Caco-2 (cell line): ENCODE data around the gene SEC14L1. TPM values are rescaled to one million over a fixed set of nuclear protein-coding genes. Genes with fewer than 3 reads are reported as not detected.

Experiments
- BruUV-seq: library from RNA; stranded (reverse); fragments of 400-500 nt; replicated peaks from 2 replicates; lab custom pipeline; 2021; lab: Mats Ljungman, UMichigan
- CTCF ChIA-PET: fragments of 300-600 bp; sonication (Branson Sonifier 250); formaldehyde crosslinking; loops from one replicate; lab custom pipeline; 2022; ENCODE audit warnings: antibody characterized with exemption; lab: Charles Lee
- POLR2A ChIA-PET: fragments of 300-600 bp; sonication (Branson Sonifier 250); formaldehyde crosslinking; loops from one replicate; lab custom pipeline; 2022; ENCODE audit warnings: antibody characterized with exemption; lab: Charles Lee
- DNase-seq, 2 experiments: peaks; one replicate each; pipeline versions ENCODE4 v3.0.0 to v3.0.0-alpha.2; 2020 to 2022
- H3K27me3 ChIP-seq: replicated peaks from 2 replicates; pipeline ENCODE4 v1.6.0; 2011; ENCODE audit warnings: low read length; ENCODE audit not compliant: control insufficient read depth, insufficient read depth
- H3K36me3 ChIP-seq: 2 replicates; pipeline ENCODE4 v1.5.1; 2011; ENCODE audit warnings: low read length; ENCODE audit not compliant: control insufficient read depth, insufficient read depth
- H3K4me1 ChIP-seq: fragments of 250-450 bp; sonication (Bioruptor Pico); 2 replicates; pipeline ENCODE4 v1.5.1; 2020; ENCODE audit warnings: mild to moderate bottlenecking
- H3K4me3 ChIP-seq: 2 replicates; pipeline ENCODE4 v1.5.1; 2011; ENCODE audit warnings: low read depth, mild to moderate bottlenecking, control low read depth, low read length
- H3K9me3 ChIP-seq: fragments of 250-450 bp; sonication (Bioruptor Pico); 2 replicates; pipeline ENCODE4 v1.5.1; 2020; ENCODE audit warnings: mild to moderate bottlenecking, moderate library complexity
- H3K27ac Mint-ChIP-seq: one replicate; pipeline ENCODE4 v1.8.0; 2022; ENCODE audit warnings: mixed read lengths; ENCODE audit not compliant: unreplicated experiment
- H3K27me3 Mint-ChIP-seq: one replicate; pipeline ENCODE4 v1.8.0; 2022; ENCODE audit warnings: mixed read lengths; ENCODE audit not compliant: insufficient read depth, unreplicated experiment
- H3K36me3 Mint-ChIP-seq: one replicate; pipeline ENCODE4 v1.8.0; 2022; ENCODE audit warnings: mild to moderate bottlenecking, mixed read lengths; ENCODE audit not compliant: insufficient read depth, unreplicated experiment
- H3K4me1 Mint-ChIP-seq: one replicate; pipeline ENCODE4 v1.8.0; 2022; ENCODE audit warnings: low read depth, mixed read lengths; ENCODE audit not compliant: unreplicated experiment
- H3K4me3 Mint-ChIP-seq: one replicate; pipeline ENCODE4 v1.8.0; 2022; ENCODE audit warnings: mild to moderate bottlenecking, moderate library complexity, mixed read lengths; ENCODE audit not compliant: unreplicated experiment
- H3K9me3 Mint-ChIP-seq: one replicate; pipeline ENCODE4 v1.8.0; 2022; ENCODE audit warnings: mixed read lengths; ENCODE audit not compliant: unreplicated experiment
- CTCF ChIP-seq, 2 experiments: fragments of 200-600 bp in 1 of 2; IDR thresholded peaks; 1 replicate in 1 of 2; 2 replicates in 1 of 2; pipeline versions ENCODE4 v1.5.1 to v1.8.0; 2011 to 2022; ENCODE audit warnings: antibody characterized with exemption in 1 of 2, control low read depth in 1 of 2, inconsistent platforms in 1 of 2, low read depth in 1 of 2, low read length in 1 of 2, mild to moderate bottlenecking in 1 of 2, moderate library complexity in 1 of 2; ENCODE audit not compliant: insufficient read depth in 1 of 2, severe bottlenecking in 1 of 2, unreplicated experiment in 1 of 2
- intact Hi-C: fragments of 100-400 bp; cut with micrococcal nuclease; formaldehyde crosslinking; loops from one replicate; pipeline ENCODE4 v1.10.0; 2022; ENCODE audit not compliant: unreplicated experiment
- total RNA-seq: library from RNA; stranded (reverse); gene quantifications from 2 replicates; pipeline ENCODE4 v1.2.3, GENCODE V29; 2022

The SEC14L1 gene
- total RNA-seq, 1 experiment from 2014 or later: 92.0 TPM

- peaks cover 6% of the 10 kb centered on the region for H3K36me3 ChIP-seq
- H3K4me3 ChIP-seq: no peak overlapping the region
- peaks cover 8% of the 10 kb centered on the region for H3K4me1 Mint-ChIP-seq
- TF ChIP-seq CTCF (IDR thresholded peaks at IDR 0.05; ENCODE audit: insufficient read depth in 1 of 2, low read depth in 1 of 2, low read length in 1 of 2, severe bottlenecking in 1 of 2, unreplicated experiment in 1 of 2): no peak
- no peaks in the 10 kb centered on the region for H3K27me3 ChIP-seq
- H3K4me1 ChIP-seq: peaks cover 13% of the 10 kb centered on the region
- H3K9me3 ChIP-seq: no peaks in the 10 kb centered on the region
- ChIA-PET CTCF (no interaction called here), POLR2A (no interaction called here)
- H3K27ac Mint-ChIP-seq: no peak overlapping the region
- H3K9me3 Mint-ChIP-seq: no peaks in the 10 kb centered on the region
- intact Hi-C loops: no loop called here
- peaks cover 84% of the 10 kb centered on the region for H3K36me3 Mint-ChIP-seq
- DNase-seq: no peak
- no peak overlapping the region for H3K4me3 Mint-ChIP-seq
- H3K27me3 Mint-ChIP-seq: no peaks in the 10 kb centered on the region
- BruUV-seq: no TSS peak
Observed at GRCh38 chr17:77210331-77210730, 69.6 kb downstream of the SEC14L1 start.

DNA sequence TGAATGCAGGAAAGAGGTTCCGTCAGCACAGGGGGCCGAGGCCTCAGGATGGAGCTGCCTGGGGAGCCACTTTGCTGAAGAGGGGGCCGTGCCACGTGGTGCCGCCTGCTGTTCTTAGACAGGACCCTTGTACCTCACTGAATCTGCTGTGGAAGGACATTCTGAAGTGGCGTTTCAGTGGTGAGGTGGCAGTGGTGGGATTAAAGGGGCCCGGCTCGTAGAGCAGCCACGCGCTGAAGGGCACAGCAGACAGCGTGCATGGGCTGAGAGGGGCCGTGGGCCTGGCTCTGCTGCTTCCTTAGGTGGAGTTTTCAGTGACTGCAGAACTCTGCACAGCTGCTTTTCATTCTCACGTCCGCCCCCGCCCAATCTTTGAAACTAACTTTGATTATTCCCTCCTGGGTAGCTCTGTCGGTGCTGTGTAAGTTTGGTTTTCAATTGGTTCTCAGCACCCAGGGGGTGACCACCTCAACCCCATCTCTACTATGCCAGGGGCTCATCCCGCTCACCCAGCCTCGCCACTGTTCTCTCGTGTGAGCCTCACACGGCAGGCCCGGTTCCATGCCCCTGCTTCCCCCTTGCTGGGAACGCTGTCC, 70.3 kb downstream of the SEC14L1 start:
- Histone ChIP-seq H3K27me3 (no peaks in the 10 kb centered on the region), H3K9me3 (no peaks in the 10 kb centered on the region), H3K36me3 (peaks cover 6% of the 10 kb centered on the region), H3K4me3 (no peak overlapping the region), H3K4me1 (peaks cover 13% of the 10 kb centered on the region)
- DNase-seq: no peak
- H3K4me3 Mint-ChIP-seq: no peak overlapping the region
- ChIA-PET CTCF (no interaction called here), POLR2A (no interaction called here)
- no peak for TF ChIP-seq CTCF (IDR thresholded peaks at IDR 0.05; ENCODE audit: insufficient read depth in 1 of 2, low read depth in 1 of 2, low read length in 1 of 2, severe bottlenecking in 1 of 2, unreplicated experiment in 1 of 2)
- H3K27ac Mint-ChIP-seq: no peak overlapping the region
- peaks cover 80% of the 10 kb centered on the region for H3K36me3 Mint-ChIP-seq
- H3K9me3 Mint-ChIP-seq: no peaks in the 10 kb centered on the region
- H3K4me1 Mint-ChIP-seq: peaks cover 8% of the 10 kb centered on the region
- BruUV-seq: no TSS peak
- H3K27me3 Mint-ChIP-seq: no peaks in the 10 kb centered on the region
- intact Hi-C loops: no loop called here

DNA sequence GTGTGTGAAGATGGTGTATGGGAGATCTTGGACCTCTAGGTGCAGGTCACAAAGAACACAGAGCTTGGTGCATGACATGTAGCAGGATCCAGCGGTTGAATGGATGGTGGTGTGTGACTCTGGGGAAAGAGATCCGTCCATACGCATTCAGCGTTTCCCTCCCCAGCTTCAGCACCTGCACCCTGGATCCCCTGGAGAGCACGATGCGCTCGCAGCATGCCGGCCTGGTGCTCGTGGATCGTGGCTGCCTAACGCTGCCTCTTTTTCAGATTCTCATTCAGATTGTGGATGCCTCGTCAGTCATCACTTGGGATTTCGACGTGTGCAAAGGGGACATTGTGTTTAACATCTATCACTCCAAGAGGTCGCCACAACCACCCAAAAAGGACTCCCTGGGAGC, 70.9 kb downstream of the SEC14L1 start:
- Mint-ChIP-seq H3K4me3 (no peak overlapping the region), H3K27me3 (no peaks in the 10 kb centered on the region), H3K9me3 (no peaks in the 10 kb centered on the region), H3K36me3 (peaks cover 80% of the 10 kb centered on the region), H3K4me1 (peaks cover 8% of the 10 kb centered on the region), H3K27ac (no peak overlapping the region)
- H3K27me3 ChIP-seq: no peaks in the 10 kb centered on the region
- intact Hi-C loops: no loop called here
- ChIA-PET CTCF (no interaction called here), POLR2A (no interaction called here)
- H3K4me1 ChIP-seq: peaks cover 13% of the 10 kb centered on the region
- no TSS peak for BruUV-seq
- no peaks in the 10 kb centered on the region for H3K9me3 ChIP-seq
- TF ChIP-seq CTCF (IDR thresholded peaks at IDR 0.05; ENCODE audit: insufficient read depth in 1 of 2, low read depth in 1 of 2, low read length in 1 of 2, severe bottlenecking in 1 of 2, unreplicated experiment in 1 of 2): no peak
- DNase-seq: no peak
- H3K36me3 ChIP-seq: peaks cover 7% of the 10 kb centered on the region
- no peak overlapping the region for H3K4me3 ChIP-seq
